H1 (cell line): ENCODE data around the gene ZNF532. TPM values are rescaled to one million over a fixed set of nuclear protein-coding genes. Genes with fewer than 3 reads are reported as not detected.

Experiments used
- CTCF ChIA-PET: fragments of 300-600 bp; sonication (Branson Sonifier 250); formaldehyde crosslinking; loops from one replicate; lab custom pipeline; 2021; ENCODE audit not compliant: partially characterized antibody; lab: Charles Lee
- POLR2A ChIA-PET: fragments of 300-600 bp; sonication (Branson Sonifier 250); formaldehyde crosslinking; loops from one replicate; lab custom pipeline; 2021; ENCODE audit warnings: inconsistent platforms; ENCODE audit not compliant: partially characterized antibody; lab: Charles Lee
- DNase-seq, 2 experiments: peaks; one replicate each; pipeline versions ENCODE4 v3.0.0 to v3.0.0-alpha.2; 2010 to 2022; ENCODE audit warnings: low spot score in 2 of 2, low read depth in 1 of 2, mixed read lengths in 1 of 2
- FAIRE-seq: peaks from 2 replicates; lab custom pipeline; 2011; peaks lifted over from hg19 to GRCh38; lab: Jason Lieb, UNC
- H2AFZ ChIP-seq: 2 replicates; pipeline ENCODE4 v1.8.1; 2012; ENCODE audit warnings: low read length, inconsistent platforms
- H2AK5ac ChIP-seq: 2 replicates; pipeline ENCODE4 v1.6.1; 2013; ENCODE audit warnings: low read depth, low read length
- H2BK120ac ChIP-seq: replicated peaks from 2 replicates; pipeline ENCODE3; 2013; ENCODE audit warnings: low read depth, low read length, inconsistent platforms
- H2BK12ac ChIP-seq: 2 replicates; pipeline ENCODE4 v1.6.1; 2013; ENCODE audit warnings: low read depth, low read length
- H2BK15ac ChIP-seq: 2 replicates; pipeline ENCODE4 v1.6.1; 2013; ENCODE audit warnings: low read length
- H2BK20ac ChIP-seq: 2 replicates; pipeline ENCODE4 v1.6.1; 2013; ENCODE audit warnings: low read length
- H2BK5ac ChIP-seq: 2 replicates; pipeline ENCODE4 v1.6.1; 2013; ENCODE audit warnings: low read depth, low read length
- H3K14ac ChIP-seq: 2 replicates; pipeline ENCODE4 v1.6.1; 2013; ENCODE audit warnings: inconsistent platforms; ENCODE audit not compliant: insufficient read length
- H3K18ac ChIP-seq: 2 replicates; pipeline ENCODE4 v1.6.1; 2013; ENCODE audit warnings: low read length; ENCODE audit errors: extremely low read depth
- H3K23ac ChIP-seq: 2 replicates; pipeline ENCODE4 v1.6.1; 2013; ENCODE audit warnings: inconsistent platforms; ENCODE audit not compliant: insufficient read length
- H3K23me2 ChIP-seq: 2 replicates; pipeline ENCODE4 v1.6.1; 2013; ENCODE audit warnings: low read depth, low read length
- H3K27ac ChIP-seq: 2 replicates; pipeline ENCODE4 v1.6.1; 2011; ENCODE audit warnings: low read depth, low read length, inconsistent platforms
- H3K27me3 ChIP-seq, 4 experiments: replicated peaks in 1 of 4; 1 replicate in 1 of 4; 2 replicates in 3 of 4; pipeline versions ENCODE4 v1.6.1 to v1.8.1; 2011 to 2013; ENCODE audit warnings: low read length in 3 of 4, mild to moderate bottlenecking in 3 of 4, inconsistent platforms in 2 of 4, mixed read lengths in 2 of 4, moderate library complexity in 1 of 4; ENCODE audit not compliant: control insufficient read depth in 3 of 4, insufficient read depth in 3 of 4; ENCODE audit errors: extremely low read depth in 1 of 4
- H3K36me3 ChIP-seq, 4 experiments: 2 replicates each; pipeline versions ENCODE4 v1.6.1 to v1.8.1; 2011 to 2013; ENCODE audit warnings: mild to moderate bottlenecking in 4 of 4, low read length in 3 of 4, moderate library complexity in 2 of 4, control low read depth in 1 of 4, inconsistent platforms in 1 of 4; ENCODE audit not compliant: insufficient read depth in 4 of 4, control insufficient read depth in 2 of 4
- H3K4ac ChIP-seq: replicated peaks from 2 replicates; pipeline ENCODE3; 2013; ENCODE audit warnings: low read length, low read depth, mixed read lengths, inconsistent platforms; ENCODE audit not compliant: insufficient read length
- H3K4me1 ChIP-seq, 4 experiments: replicated peaks in 1 of 4; 1 replicate in 1 of 4; 2 replicates in 3 of 4; pipeline versions ENCODE4 v1.6.1 to v1.8.1; 2011 to 2013; ENCODE audit warnings: low read length in 3 of 4, inconsistent platforms in 2 of 4, mixed read lengths in 1 of 4; ENCODE audit not compliant: insufficient read depth in 4 of 4, control insufficient read depth in 3 of 4
- H3K4me2 ChIP-seq, 2 experiments: 2 replicates each; pipeline versions ENCODE4 v1.6.1 to v1.8.1; 2011 to 2013; ENCODE audit warnings: low read depth in 2 of 2, low read length in 2 of 2, control low read depth in 1 of 2, inconsistent platforms in 1 of 2, mild to moderate bottlenecking in 1 of 2; ENCODE audit not compliant: insufficient read depth in 1 of 2
- H3K4me3 ChIP-seq, 4 experiments: fragments of 200-600, 300-600 bp in 1 of 4; sonication (generic), shearing (Covaris generic), sonication (Bioruptor Twin) in 1 of 4; 2 replicates each; pipeline versions ENCODE4 v1.5.1 to v1.8.1; 2011 to 2016; ENCODE audit warnings: low read length in 4 of 4, low read depth in 3 of 4, control low read depth in 2 of 4, inconsistent platforms in 2 of 4, mild to moderate bottlenecking in 2 of 4, mixed read lengths in 1 of 4, moderate library complexity in 1 of 4; ENCODE audit not compliant: insufficient read depth in 2 of 4; ENCODE audit errors: extremely low read depth in 1 of 4
- H3K56ac ChIP-seq: replicated peaks from 2 replicates; pipeline ENCODE3; 2013; ENCODE audit warnings: low read depth, mild to moderate bottlenecking, mixed read lengths, low read length, inconsistent platforms; ENCODE audit not compliant: insufficient read length
- H3K79me1 ChIP-seq: 2 replicates; pipeline ENCODE4 v1.6.1; 2013; ENCODE audit warnings: low read depth, low read length, control low read depth
- H3K79me2 ChIP-seq, 2 experiments: 2 replicates each; pipeline versions ENCODE4 v1.6.1 to v1.8.1; 2012 to 2013; ENCODE audit warnings: low read length in 2 of 2, mild to moderate bottlenecking in 2 of 2, inconsistent platforms in 1 of 2; ENCODE audit not compliant: insufficient read depth in 2 of 2, control insufficient read depth in 1 of 2
- H3K9ac ChIP-seq, 4 experiments: replicated peaks in 1 of 4; 1 replicate in 1 of 4; 2 replicates in 3 of 4; pipeline versions ENCODE4 v1.6.1 to v1.8.1; 2011 to 2013; ENCODE audit warnings: low read depth in 3 of 4, low read length in 3 of 4, control low read depth in 2 of 4, mild to moderate bottlenecking in 2 of 4, moderate library complexity in 2 of 4, inconsistent platforms in 1 of 4; ENCODE audit errors: extremely low read depth in 1 of 4
- H3K9me3 ChIP-seq, 2 experiments: 2 replicates each; pipeline versions ENCODE4 v1.6.1 to v1.8.1; 2012 to 2013; ENCODE audit warnings: mild to moderate bottlenecking in 2 of 2, moderate library complexity in 2 of 2, control low read depth in 1 of 2, inconsistent platforms in 1 of 2, low read depth in 1 of 2, low read length in 1 of 2, mixed read lengths in 1 of 2; ENCODE audit not compliant: insufficient read depth in 2 of 2
- H4K20me1 ChIP-seq, 2 experiments: replicated peaks in 1 of 2; 2 replicates each; pipeline versions ENCODE3 to v1.8.1; 2011 to 2013; ENCODE audit warnings: inconsistent platforms in 2 of 2, low read length in 2 of 2, mild to moderate bottlenecking in 1 of 2; ENCODE audit not compliant: insufficient read depth in 2 of 2, control insufficient read depth in 1 of 2
- H4K5ac ChIP-seq: 2 replicates; pipeline ENCODE4 v1.6.1; 2013; ENCODE audit warnings: low read length, low read depth, mixed read lengths, inconsistent platforms; ENCODE audit not compliant: insufficient read length
- H4K8ac ChIP-seq: 2 replicates; pipeline ENCODE4 v1.8.0; 2013; ENCODE audit warnings: mild to moderate bottlenecking, moderate library complexity, low read length, inconsistent platforms; ENCODE audit not compliant: insufficient read depth; ENCODE audit errors: extremely low read depth
- H4K91ac ChIP-seq: replicated peaks from 2 replicates; pipeline ENCODE3; 2013; ENCODE audit warnings: low read length, mixed read lengths, inconsistent platforms; ENCODE audit not compliant: insufficient read length
- CBX5 ChIP-seq: fragments of 300-800, 300-1000 bp; sonication (generic); IDR thresholded peaks from 2 replicates; pipeline ENCODE4 v1.7.1; 2016; ENCODE audit warnings: antibody characterized with exemption, low read length, low read depth
- CBX8 ChIP-seq: fragments of 300-800, 300-1000 bp; sonication (generic); IDR thresholded peaks from 2 replicates; pipeline ENCODE4 v1.7.1; 2016; ENCODE audit warnings: low read depth, low read length, borderline replicate concordance
- JUND ChIP-seq: IDR thresholded peaks from 2 replicates; pipeline ENCODE4 v1.6.1; 2011; ENCODE audit warnings: mild to moderate bottlenecking, improper control_type of control experiment, low read length
- RAD21 ChIP-seq, 2 experiments: IDR thresholded peaks in 1 of 2; conservative IDR thresholded peaks in 1 of 2; 2 replicates each; pipeline ENCODE4 v1.6.1; 2011; ENCODE audit warnings: low read depth in 2 of 2, low read length in 2 of 2, improper control_type of control experiment in 1 of 2, inconsistent platforms in 1 of 2, mild to moderate bottlenecking in 1 of 2, moderate library complexity in 1 of 2
- RNF2 ChIP-seq: fragments of 200-900, 300-1000 bp; sonication (generic); IDR thresholded peaks from 2 replicates; pipeline ENCODE4 v1.7.1; 2016; ENCODE audit warnings: borderline replicate concordance, low read depth, mild to moderate bottlenecking, antibody characterized with exemption, low read length; ENCODE audit not compliant: poor library complexity, severe bottlenecking; ENCODE audit errors: missing control alignments
- SAP30 ChIP-seq: fragments of 300-600 bp; sonication (generic); IDR thresholded peaks from 2 replicates; pipeline ENCODE4 v1.7.1; 2012; ENCODE audit warnings: low read length, moderate library complexity, mild to moderate bottlenecking, inconsistent platforms; ENCODE audit not compliant: insufficient read depth, insufficient replicate concordance
- SP1 ChIP-seq: IDR thresholded peaks from 2 replicates; pipeline ENCODE4 v1.6.1; 2011; ENCODE audit warnings: low read depth, low read length
- SP2 ChIP-seq: IDR thresholded peaks from 2 replicates; pipeline ENCODE4 v1.6.1; 2012; ENCODE audit warnings: mild to moderate bottlenecking, low read length, inconsistent platforms
- TAF1 ChIP-seq: IDR thresholded peaks from 2 replicates; pipeline ENCODE4 v1.6.1; 2011; ENCODE audit warnings: mild to moderate bottlenecking, low read depth, low read length
- WGBS, 2 experiments: shearing (Covaris generic) in 1 of 2; methylation state at CpG; one replicate each; pipeline versions ENCODE4 v1.1.6 to v1.1.7; 2013 to 2015; ENCODE audit warnings: low lambda C conversion rate in 2 of 2, mixed read lengths in 2 of 2, inconsistent platforms in 1 of 2, low coverage in 1 of 2, missing lambda C conversion rate in 1 of 2; ENCODE audit not compliant: insufficient replicate concordance in 2 of 2, insufficient coverage in 1 of 2, insufficient read length in 1 of 2; ENCODE audit errors: extremely low coverage in 1 of 2, missing lambda C conversion rate in 1 of 2; 5-methylcytosine and 5-hydroxymethylcytosine counted together
- polyA plus RNA-seq, 7 experiments: library from polyadenylated mRNA; depleted of rRNA in 3 of 7; stranded (reverse) in 5 of 7; unstranded in 2 of 7; fragments of >200 nt in 5 of 7; fragments of 200-250 nt in 2 of 7; gene quantifications; 1 replicate in 5 of 7; 2 replicates in 1 of 7; 4 replicates in 1 of 7; pipeline versions ENCODE4 v1.2.1 to v1.2.3, GENCODE V29; 2011 to 2013; ENCODE audit warnings: missing spikeins in 2 of 7, mixed read lengths in 2 of 7
- total RNA-seq: library from RNA; stranded (reverse); fragmentation: NEBNext Ultra II Directional; extraction: Animal tissue kit (Norgen Biotek cat#: 25700); gene quantifications from 2 replicates; pipeline ENCODE4 v1.2.1, GENCODE V29; 2021
- TF ChIP-seq, protein P1 (sequence below): IDR thresholded peaks from 2 replicates; pipeline ENCODE4 v1.6.1; 2012; ENCODE audit warnings: inconsistent platforms

ZNF532 gene
- total and polyA plus RNA-seq, 2 of the 8 experiments (the other 6 are each of a cell fraction or from before 2014, with no cell fraction given): 143 to 240 TPM

DNA sequence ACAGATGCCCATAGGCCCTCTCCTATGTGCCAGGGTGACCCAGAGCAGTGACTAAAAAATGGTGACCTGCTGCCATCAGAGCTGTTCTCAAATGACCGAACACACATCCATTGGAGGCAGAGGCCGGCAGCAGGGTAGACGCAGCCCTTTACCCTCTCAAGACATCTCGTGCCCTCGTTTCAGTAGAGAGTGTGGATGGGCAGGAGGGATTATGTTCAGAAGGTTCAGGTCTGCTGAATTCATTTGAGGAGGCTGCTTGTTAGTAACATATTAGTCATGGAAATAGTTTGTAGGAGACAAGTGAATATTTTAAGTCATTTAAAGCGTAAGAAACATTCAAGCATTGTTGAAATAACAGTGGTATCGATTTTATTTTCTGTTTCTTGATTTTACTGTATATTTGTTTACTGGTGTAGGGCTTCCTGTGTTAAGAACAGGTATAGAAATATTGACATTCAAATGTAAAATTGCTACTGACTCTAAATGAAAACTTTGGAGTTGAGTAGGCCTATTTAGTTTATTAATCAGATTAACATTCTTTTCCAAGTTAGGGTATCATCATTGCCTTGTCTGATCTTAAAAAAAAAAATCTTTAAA lies 82.6 kb downstream of the ZNF532 start:
- CTCF ChIA-PET: interaction anchor here (0.7 kb wide), 1 partner anchor 165 kb away, joined by 4 read pairs; no protein-coding TSS in a partner anchor
- POLR2A ChIA-PET: interaction anchor here (0.7 to 1.2 kb wide), 3 partner anchors 20 to 69 kb away, joined by 3 to 9 read pairs (median 4); no protein-coding TSS in a partner anchor
- no peak overlapping the region for H3K4ac ChIP-seq
- no peak overlapping the region for H3K27ac ChIP-seq
- no peak overlapping the region for H4K91ac ChIP-seq
- no peaks in the 10 kb centered on the region for H3K23me2 ChIP-seq
- H3K9ac ChIP-seq: no peak overlapping the region
- H2AFZ ChIP-seq: no peak overlapping the region
- no peak overlapping the region for H2BK15ac ChIP-seq
- no peak overlapping the region for H3K23ac ChIP-seq
- no peak overlapping the region for H3K4me3 ChIP-seq
- no peak overlapping the region for H2AK5ac ChIP-seq
- no peaks in the 10 kb centered on the region for H3K9me3 ChIP-seq
- no peak overlapping the region for H4K5ac ChIP-seq
- H3K79me1 ChIP-seq: peaks cover 8% of the 10 kb centered on the region
- no peak overlapping the region for H3K56ac ChIP-seq
- H3K14ac ChIP-seq: no peak overlapping the region
- DNase-seq (no peak), FAIRE-seq (no peak)
- no peak overlapping the region for H2BK20ac ChIP-seq
- H2BK5ac ChIP-seq: no peak overlapping the region
- no peak overlapping the region for H3K4me2 ChIP-seq
- H4K20me1 ChIP-seq: peaks cover 4 to 7% of the 10 kb centered on the region in 2 experiments
- no peaks in the 10 kb centered on the region; a peak in 1 of 7 replicates for H3K4me1 ChIP-seq
- H4K8ac ChIP-seq: peak overlapping the region; percentile 28; the same call in 1 of the 2 replicates
- H2BK12ac ChIP-seq: no peak overlapping the region
- peaks cover 8 to 78% (median 36%) of the 10 kb centered on the region in 4 experiments for H3K36me3 ChIP-seq
- H3K27me3 ChIP-seq: no peaks in the 10 kb centered on the region
- 94% methylated on average over 7 of the region's 7 CpGs; no CpG with 5 or more reads in 1 of the 2 experiments for WGBS, 2 experiments
- H3K18ac ChIP-seq: no peak overlapping the region
- no peak overlapping the region for H2BK120ac ChIP-seq
- H3K79me2 ChIP-seq: peaks cover 0 to 55% of the 10 kb centered on the region in 2 experiments; a peak in 2 of 4 replicates
- TF ChIP-seq RNF2 (no peak), CBX8 (no peak), JUND (no peak), SAP30 (no peak), RAD21 (IDR thresholded peaks at IDR 0.05 in 1 of 2, conservative IDR thresholded peaks at IDR 0.05 in 1 of 2; ENCODE audit: low read depth in 2 of 2, low read length in 2 of 2) (no peak), SP2 (no peak), SP1 (no peak), TAF1 (no peak), CBX5 (no peak)
- TF ChIP-seq, protein P1, sequence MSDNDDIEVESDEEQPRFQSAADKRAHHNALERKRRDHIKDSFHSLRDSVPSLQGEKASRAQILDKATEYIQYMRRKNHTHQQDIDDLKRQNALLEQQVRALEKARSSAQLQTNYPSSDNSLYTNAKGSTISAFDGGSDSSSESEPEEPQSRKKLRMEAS: no peak
